GM19467 (cell line): ENCODE data around the gene HBA2.
"Not testable (repeated sequence)": the region's sequence is repeated elsewhere in the genome, so short reads cannot be mapped to it uniquely, and the experiment has no call there.

Experiments
- ATAC-seq: cut with Tn5 transposase; IDR thresholded peaks from one replicate; pipeline ENCODE4 v1.9.1; 2021; ENCODE audit warnings: mild to moderate bottlenecking, moderate library complexity; ENCODE audit not compliant: unreplicated experiment

Gene HBA2

GRCh38 chr16:154217-155030, 18.3 kb upstream of the HBA2 start:
- no peak for ATAC-seq

GRCh38 chr16:155031-155398, 17.7 kb upstream of the HBA2 start:
- ATAC-seq = no peak

DNA sequence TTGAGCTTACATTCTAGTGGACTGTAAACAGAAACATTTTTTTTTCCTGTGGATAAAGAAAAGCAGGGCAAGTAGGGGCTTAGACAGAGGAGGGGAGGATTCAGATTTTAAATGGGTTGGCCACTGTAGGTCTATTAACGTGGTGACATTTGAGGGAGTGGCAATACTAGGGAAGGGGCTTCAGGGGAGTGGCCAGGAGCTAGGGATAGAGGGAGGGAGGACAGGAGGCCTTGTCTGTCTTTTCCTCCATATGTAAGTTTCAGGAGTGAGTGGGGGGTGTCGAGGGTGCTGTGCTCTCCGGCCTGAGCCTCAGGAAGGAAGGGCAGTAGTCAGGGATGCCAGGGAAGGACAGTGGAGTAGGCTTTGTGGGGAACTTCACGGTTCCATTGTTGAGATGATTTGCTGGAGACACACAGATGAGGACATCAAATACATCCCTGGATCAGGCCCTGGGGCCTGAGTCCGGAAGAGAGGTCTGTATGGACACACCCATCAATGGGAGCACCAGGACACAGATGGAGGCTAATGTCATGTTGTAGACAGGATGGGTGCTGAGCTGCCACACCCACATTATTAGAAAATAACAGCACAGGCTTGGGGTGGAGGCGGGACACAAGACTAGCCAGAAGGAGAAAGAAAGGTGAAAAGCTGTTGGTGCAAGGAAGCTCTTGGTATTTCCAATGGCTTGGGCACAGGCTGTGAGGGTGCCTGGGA, 13.4 kb upstream of the HBA2 start:
- no peak for ATAC-seq

GRCh38 chr16:160242-160641, 12.4 kb upstream of the HBA2 start:
- not testable (repeated sequence) for ATAC-seq

GRCh38 chr16:160691-161190, 11.9 kb upstream of the HBA2 start:
- no peak for ATAC-seq

DNA sequence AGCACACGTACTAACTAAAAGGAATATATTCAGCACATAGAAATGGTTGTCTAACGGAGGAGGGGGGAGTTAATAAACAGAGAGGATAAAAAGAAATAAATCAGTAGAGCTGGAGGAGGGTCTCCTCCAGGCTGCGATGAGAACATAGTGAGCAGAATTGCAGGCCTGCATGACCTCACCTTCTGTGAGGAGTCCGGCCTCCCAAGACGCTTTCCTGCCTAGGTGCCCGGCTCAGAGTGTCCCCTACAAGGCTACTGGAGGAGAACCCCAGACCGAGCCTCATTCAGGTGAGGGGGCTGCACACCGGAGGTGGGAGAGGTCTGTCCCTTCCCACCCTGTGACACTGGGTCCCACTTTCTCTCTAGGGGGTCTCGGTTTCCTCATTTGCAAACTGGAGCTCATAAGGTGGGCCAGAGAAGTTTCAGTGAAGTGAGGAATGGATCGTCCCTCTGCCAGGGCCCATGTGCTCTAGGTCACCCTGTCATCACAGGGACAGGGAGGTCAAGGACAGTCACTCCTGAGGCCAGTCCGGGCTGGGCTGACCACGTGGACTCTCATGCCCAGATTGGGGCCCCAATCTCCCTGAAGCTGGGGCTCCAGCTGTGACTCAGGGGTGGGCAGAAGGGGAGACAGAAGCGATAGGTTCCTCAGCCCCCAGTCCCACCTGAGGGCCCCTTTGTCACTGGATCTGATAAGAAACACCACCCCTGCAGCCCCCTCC, 10.2 kb upstream of the HBA2 start:
- ATAC-seq = no peak

GRCh38 chr16:163139-163538, 9.5 kb upstream of the HBA2 start:
- not testable (repeated sequence) for ATAC-seq

GRCh38 chr16:163696-164095, 9.0 kb upstream of the HBA2 start:
- ATAC-seq = not testable (repeated sequence)

DNA sequence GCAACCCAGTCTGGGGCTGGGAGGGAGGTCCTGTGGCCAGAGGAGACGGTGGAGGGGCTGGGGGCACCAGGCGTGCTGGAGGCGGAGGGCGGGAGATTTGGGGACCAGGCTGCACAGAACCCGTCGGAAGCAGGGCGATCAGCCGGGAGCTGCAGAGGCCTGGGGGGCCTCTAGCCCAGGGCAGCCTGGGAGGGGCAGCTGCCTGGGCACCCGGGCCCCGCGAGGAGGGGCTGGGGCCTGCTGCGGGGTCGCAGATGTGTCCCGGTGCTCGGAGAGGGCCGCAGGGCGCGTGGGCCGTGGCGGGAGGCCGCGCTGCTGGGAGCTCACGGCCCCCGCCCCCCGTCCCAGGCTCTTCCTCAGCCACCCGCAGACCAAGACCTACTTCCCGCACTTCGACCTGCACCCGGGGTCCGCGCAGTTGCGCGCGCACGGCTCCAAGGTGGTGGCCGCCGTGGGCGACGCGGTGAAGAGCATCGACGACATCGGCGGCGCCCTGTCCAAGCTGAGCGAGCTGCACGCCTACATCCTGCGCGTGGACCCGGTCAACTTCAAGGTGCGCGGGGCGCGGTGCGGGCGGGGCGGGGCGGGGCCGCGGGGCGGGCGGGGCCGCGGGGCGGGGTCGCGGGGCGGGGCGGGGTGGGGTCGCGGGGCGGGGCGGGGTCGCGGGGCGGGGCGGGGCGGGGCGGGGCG, 8.4 kb upstream of the HBA2 start:
- ATAC-seq = not testable (repeated sequence)

- ATAC-seq = no peak
Observed at GRCh38 chr16:164827-165538, 7.7 kb upstream of the HBA2 start.

- no peak for ATAC-seq
Observed at GRCh38 chr16:165539-166374, 6.9 kb upstream of the HBA2 start, which contains the start of gene HBM. HBM (plus strand) TSS chr16:165978; CDS start chr16:165998, 20 bp downstream.

DNA sequence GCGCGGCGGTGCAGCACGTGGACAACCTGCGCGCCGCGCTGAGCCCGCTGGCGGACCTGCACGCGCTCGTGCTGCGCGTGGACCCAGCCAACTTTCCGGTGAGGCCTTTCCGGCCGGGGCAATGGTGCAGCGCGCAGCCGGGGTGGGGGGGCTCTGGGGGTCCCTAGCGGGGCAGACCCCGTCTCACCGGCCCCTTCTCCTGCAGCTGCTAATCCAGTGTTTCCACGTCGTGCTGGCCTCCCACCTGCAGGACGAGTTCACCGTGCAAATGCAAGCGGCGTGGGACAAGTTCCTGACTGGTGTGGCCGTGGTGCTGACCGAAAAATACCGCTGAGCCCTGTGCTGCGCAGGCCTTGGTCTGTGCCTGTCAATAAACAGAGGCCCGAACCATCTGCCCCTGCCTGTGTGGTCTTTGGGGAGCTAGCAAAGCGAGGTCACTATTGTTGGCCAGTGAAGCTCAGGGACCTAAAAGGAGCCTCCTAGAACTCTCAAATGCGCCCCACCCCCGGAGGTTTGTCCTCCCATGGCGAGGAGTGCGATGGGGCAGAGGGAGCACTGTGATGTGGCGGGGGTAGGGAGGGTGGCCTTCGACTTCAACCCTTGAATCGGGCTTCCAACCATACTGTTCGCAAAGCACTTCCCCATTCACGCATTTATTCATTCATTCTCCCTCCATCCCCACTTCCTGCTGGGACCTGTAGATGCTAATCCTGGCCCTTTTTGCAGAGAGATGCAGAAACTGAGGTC, 6.1 kb upstream of the HBA2 start:
- ATAC-seq = no peak

GRCh38 chr16:167122-167690, 5.5 kb upstream of the HBA2 start:
- ATAC-seq = no peak

DNA sequence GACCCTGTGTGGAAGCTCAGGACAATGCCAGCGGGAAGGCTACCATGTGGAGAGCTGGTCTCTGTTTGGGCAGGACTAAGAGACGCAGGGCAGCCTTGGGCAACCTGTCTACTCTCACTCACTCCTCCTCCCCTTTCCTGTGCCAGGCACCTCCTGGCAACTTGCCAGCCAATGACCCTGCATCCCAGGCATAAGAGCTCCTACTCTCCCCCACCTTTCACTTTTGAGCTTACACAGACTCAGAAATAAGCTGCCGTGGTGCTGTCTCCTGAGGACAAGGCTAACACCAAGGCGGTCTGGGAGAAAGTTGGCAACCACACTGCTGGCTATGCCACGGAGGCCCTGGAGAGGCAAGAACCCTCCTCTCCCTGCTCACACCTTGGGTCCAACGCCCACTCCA, 4.3 kb upstream of the HBA2 start:
- ATAC-seq = no peak

- no peak for ATAC-seq
Observed at GRCh38 chr16:169014-169413, 3.7 kb upstream of the HBA2 start.

GRCh38 chr16:170088-170507, 2.6 kb upstream of the HBA2 start:
- not testable (repeated sequence) for ATAC-seq

DNA sequence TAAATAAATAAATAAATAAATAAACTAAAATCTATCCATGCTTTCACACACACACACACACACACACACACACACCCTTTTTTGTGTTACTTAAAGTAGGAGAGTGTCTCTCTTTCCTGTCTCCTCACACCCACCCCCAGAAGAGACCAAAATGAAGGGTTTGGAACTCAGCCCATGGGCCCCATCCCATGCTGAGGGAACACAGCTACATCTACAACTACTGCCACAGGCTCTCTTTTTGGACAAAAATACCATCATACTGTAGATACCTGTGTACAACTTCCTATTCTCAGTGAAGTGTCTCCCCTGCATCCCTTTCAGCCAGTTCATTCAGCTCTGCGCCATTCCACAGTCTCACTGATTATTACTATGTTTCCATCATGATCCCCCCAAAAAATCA, 1.9 kb upstream of the HBA2 start:
- ATAC-seq = no peak

- not testable (repeated sequence) for ATAC-seq
Observed at GRCh38 chr16:173211-173854, 657 bp downstream of the HBA2 start.
